ENCODE results near the gene TPD52L1. TPM values are rescaled to one million over a fixed set of nuclear protein-coding genes. Genes with fewer than 3 reads are reported as not detected.

Gene TPD52L1
- total RNA-seq, 1 experiment from 2014 or later, result 18.1 TPM

DNA sequence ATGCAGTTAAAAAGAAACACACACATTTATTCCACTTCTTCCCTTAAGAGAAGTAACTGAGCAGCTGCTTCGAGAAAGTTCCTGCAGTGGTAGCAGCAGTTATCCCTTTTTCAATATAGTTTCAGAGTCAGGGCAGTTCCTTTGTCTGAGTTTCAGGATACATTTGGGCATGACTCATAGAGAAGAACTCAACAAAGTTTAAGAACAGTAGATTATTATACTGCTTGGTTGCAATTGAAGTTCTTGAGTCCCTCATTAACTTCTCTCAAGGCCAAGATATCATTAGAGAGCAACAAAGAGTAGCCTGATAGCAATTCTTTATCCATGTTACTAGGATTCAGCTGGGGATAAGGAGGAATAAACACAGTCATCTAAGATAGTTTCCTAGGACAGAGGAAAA is 54.4 kb downstream of the TPD52L1 start:
- peak; percentile 41 for DNase-seq (ENCODE audit: low read depth)

DNA sequence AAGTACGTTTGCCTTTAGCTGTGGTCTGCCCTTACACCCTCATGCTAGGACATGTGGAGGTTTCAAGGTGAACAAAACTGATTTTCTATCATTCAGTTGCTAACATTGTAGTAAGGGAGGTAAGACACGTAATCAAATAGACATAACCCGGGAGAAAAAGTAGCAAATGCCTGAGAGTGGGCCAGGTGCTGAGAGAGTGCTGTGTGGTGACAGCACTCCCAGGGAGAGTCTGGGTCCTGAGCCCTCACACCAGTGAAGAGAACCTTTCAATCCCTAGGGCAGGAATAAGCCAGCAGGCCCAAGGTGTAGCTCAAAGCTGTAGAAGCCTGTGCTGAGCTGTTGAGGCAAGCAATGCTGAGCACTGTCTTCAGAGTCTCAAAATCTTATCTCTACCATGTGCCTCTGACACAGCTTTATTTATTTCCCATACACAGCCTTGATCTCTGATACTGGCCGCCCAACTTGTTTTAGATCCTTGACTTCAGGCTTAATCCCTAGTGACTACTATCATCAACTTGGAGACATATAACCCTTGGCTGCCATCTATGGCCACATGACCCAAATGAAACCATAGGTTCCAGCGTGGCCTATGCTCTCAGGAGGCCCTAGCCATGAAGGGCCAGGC is 55.2 kb downstream of the TPD52L1 start:
- no peak for DNase-seq (ENCODE audit: low read depth)

DNA sequence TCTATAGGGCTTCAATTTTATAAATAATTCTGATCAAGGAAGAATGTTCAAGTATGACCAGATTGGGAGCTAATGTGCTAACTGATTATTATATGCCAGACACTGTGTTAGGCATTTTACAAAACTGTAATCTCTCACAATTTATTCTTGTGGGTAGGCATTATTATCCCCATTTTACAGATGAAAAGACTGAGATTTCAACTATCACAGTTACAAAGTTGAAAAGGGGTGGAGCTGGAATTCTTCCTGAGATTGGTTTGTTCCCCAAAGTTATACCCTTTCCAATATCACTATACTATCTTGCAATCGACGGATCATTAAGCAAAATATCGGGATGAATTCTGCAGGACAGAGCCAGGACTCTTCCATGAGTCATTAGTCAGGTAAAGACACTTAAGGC is 57.1 kb downstream of the TPD52L1 start:
- no peak for DNase-seq (ENCODE audit: low read depth)

DNA sequence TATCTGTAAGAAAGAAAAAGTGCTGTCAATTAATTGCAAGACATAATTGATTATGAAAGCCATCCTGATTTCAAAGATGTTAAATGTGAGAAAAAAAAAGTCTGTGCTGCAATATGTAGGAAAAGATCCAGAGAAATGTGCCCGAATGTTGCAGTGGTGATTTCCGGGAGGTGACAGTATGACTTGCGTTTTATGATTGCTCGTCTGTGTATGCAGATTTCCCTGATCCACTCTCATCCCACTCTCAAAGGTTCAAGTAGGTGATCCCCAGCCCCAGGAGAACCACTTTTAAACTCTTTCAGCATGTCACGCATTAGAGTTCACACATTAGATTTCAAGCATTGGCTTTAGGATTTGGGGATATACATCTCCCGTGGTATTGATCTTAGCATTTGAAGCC is 57.8 kb downstream of the TPD52L1 start:
- no peak for DNase-seq (ENCODE audit: low read depth)

GRCh38 chr6:125212377-125212776 is 58.8 kb downstream of the TPD52L1 start:
- DNase-seq (ENCODE audit: low read depth), result no peak

DNA sequence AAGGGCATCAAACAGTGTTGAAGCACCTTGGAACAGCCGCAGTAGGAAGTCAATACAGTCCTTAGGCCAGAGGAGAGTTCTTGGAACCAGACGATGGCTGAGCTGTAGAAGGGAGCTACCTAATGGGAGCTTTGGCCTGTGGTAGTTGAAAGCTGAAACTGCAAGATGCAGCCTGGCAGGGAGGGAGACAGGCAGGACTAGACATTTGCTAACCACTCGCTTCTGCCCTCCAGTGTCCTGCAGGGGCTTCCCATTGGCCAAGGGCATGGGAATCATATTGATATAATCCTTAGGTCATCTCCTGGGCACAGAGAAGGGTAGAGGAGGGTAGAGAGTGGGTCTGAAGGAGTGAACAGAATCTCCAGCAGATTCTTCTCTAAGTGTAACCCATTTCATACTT is 60.4 kb downstream of the TPD52L1 start:
- DNase-seq (ENCODE audit: low read depth), result no peak

- no peak for DNase-seq (ENCODE audit: low read depth)
Measured at GRCh38 chr6:125215252-125215819, 61.8 kb downstream of the TPD52L1 start.

DNA sequence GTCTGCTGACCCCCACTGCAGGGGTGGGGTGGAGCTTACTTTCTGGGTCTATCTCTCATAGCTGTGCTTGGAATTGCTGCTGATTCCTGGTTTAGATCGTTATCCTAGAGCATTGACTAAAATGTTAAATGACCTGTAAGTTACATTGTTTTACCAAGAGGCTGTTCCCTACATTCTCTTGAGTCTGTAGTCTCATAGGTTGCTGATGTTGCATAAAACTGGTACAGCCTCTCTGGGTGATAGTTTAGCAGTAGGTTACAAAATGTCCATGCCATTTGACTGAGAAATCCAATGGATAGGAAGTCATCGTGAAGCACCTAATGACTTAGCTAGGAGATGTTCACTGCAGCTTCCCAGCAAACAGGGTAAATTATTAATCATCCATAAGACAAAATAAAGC is 62.4 kb downstream of the TPD52L1 start:
- no peak for DNase-seq (ENCODE audit: low read depth)

DNA sequence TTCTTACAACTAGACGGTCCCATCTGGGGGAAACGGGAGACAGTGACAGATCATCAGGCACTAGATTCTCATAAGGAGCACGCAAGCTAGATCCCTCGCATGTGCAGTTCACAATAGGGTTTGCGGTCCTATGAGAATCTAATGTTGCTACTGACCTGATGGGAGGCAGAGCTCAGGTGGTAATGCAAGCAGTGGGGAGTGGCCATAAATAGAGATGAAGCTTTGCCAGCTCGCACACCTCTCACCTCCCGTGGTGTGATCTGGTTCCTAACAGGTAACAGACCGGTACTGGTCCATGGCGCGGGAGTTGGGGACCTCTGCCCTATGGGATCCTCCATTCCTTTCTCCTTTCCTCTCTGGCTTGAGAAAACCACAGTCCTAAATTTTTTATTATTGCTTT is 63.8 kb downstream of the TPD52L1 start:
- no peak for DNase-seq (ENCODE audit: low read depth)

DNA sequence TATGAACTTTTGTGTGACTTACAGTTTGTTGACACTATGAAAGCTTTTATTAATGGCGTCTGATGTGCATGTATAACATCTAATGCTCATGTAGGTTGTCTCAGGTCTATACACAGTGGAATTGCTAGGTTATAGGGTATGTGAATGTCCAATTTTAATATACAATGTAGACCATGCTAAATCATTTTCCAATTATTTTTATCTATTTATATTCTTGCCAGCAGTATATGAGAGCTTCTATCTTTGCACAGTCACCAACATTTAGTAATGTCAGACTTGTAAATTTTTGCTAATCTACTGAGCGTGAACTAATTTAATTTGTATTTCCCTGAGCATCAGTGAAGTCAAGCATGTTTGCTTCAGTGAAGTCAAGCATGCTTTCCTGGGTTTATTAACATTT is 64.4 kb downstream of the TPD52L1 start:
- no peak for DNase-seq (ENCODE audit: low read depth)

DNA sequence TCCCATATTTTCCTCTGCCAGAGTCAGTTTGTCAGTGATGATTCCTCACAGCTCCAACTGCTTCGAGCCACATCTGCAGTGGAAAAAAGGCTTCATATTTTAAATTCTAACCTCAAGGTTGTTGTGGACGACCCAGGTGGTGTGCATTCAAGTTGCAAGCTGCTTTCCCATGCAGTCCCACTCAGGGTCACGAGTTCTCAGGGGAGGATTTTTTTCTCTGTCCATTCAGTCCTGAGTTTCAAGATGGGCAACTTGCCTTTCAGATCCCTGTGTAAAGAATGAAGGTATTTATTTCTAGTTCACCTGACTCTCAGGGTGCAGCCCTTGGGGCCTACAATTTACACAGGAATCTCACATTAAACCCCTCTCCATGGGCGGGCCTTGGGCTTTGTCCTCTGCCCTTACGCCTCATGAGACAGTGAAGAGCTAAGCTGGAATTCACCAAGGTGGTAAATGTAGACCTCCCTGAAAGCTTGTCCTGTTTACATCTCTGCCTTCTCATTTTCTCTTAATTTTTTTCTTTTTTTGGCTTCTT is 65.9 kb downstream of the TPD52L1 start:
- no peak for DNase-seq (ENCODE audit: low read depth)

- peak; percentile 33 for DNase-seq (ENCODE audit: low read depth)
Measured at GRCh38 chr6:125220712-125221111, 67.1 kb downstream of the TPD52L1 start.

DNA sequence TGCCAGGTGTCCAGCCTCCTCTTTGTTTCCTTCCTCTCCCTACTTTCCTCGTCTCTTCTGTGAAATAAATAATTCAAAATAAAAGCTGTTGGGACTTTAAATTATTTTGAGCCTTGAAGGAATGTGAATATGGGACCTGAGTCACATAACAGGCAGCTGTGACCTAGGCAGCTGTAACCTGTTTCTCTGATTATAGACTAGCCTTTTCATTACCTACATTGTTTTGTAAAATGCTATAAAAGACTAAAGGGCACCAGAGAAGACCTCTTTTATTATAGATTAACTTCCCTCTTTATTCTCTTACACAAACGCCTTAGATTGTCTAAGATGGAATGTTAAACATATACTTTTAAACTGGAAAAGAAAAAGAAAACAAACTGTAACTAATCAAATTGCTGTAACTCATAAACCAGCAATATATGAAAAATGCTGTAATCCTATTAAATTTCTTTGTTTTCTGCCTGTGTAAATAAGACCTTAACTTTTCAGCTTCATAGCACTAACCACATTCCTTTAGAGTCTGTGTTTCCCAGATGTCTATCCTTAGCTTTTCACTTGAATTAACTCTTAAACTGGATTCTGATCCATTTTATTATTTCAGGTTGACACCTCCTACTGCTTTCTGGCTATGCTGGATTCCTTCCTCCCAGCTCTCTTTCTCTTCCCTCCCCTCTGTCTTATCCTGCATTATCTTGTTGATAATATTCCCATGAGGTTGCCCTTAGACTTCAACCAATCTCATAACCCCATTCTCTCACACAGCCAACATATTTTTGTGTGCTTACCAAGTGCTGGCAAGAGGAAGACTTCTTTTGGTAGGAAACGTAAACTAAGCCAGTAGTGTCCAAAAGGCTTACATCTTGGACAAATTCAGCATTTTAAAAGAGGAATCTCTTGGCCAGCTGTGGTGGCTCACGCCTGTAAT is 69.2 kb downstream of the TPD52L1 start:
- DNase-seq (ENCODE audit: low read depth), result no peak

DNA sequence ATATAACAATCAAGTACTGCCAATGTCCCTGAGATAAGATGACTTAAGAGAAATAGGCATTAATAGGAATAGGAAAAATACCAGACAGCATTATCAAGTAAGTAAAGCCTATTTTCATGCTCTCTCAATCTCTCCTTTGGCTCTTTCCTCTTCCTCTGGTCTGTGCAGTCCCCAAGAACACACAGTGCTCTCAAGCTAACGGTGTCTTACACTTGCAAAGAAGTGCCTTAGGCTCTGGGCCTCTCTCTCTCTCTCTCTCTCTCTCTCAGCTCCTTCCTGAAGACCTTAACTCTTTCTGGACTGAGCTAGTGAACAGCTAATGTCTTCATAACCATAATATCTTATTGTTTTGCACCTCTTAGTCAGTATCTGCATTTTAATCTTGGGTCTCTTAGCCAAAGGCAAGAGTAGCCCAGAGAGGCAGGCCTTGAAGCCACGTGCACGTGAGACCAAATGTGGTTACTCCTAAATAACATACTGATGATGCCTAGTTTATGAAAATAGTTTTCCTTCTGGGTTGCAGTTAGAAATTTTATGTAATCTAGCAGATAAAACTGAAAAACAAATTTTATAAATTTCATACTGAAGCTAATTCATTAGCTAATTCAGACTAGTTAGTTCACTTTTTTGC is 70.8 kb downstream of the TPD52L1 start:
- no peak for DNase-seq (ENCODE audit: low read depth)

GRCh38 chr6:125227244-125227643 is 73.7 kb downstream of the TPD52L1 start:
- no peak for DNase-seq (ENCODE audit: low read depth)

- no peak for DNase-seq (ENCODE audit: low read depth)
Measured at GRCh38 chr6:125228981-125229479, 75.5 kb downstream of the TPD52L1 start.

- DNase-seq (ENCODE audit: low read depth), result no peak
Measured at GRCh38 chr6:125230674-125231073, 77.1 kb downstream of the TPD52L1 start.

GRCh38 chr6:125231133-125231532 is 77.6 kb downstream of the TPD52L1 start:
- DNase-seq (ENCODE audit: low read depth), result no peak

DNA sequence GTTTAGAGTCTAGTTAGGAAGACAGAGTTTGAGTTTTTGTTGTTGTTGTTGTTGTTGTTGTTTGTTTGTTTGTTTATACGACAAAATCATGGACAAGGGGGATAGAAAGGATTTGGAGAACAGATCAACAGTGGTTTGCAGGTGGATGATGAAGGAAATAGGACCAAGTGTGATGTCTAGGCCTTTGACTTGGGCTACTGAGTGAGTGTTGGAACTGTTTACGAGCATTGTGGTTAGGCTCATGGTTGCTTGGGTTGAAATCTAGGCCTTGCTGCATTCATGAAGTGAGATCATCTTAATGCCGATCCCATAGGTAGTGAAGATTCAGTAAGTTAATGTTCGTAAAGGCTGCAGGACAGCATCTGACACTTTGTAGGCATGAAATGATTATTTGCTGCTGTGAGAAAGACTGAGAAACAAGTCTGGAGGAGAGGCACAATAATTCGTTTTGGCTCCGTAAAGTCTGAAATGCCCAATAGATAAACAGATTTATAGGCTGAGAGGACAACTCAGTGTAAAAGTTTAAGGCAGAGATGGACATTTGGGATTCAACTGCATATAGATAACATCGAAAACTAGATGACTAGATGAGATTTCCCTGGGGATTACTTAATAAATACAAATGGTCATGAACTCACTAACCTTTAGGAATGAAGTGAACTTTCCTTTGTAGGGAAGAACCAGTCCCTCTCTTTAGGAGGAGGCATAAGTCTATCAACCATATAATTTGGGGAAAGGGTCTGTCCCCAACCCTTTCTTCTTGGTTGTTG is 78.2 kb downstream of the TPD52L1 start:
- DNase-seq (ENCODE audit: low read depth), result no peak

GRCh38 chr6:125232466-125232865 is 78.9 kb downstream of the TPD52L1 start:
- DNase-seq (ENCODE audit: low read depth), result no peak

DNA sequence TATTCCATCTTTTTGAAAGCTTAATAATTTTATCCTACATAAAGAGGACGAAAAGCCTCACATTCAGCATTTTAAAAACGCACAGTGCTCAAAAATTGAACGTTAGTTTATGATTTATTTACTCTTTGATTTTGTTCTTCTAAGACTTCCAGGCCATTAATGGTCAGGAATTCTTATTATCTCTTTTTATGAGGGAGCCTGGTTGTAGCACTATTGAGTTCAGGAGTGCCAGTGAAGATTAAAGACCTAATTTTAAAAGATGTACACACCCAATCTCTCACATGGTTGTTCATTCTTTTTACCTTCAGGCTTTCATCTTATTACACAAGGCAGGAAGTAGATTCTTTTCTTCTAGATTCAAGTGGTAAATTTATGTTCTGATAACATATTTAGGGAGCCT is 79.6 kb downstream of the TPD52L1 start:
- no peak for DNase-seq (ENCODE audit: low read depth)

Measured in HT1080 (cell line).